NCI-H526 treated with DMSO at 0.1 percent for 48 hours (cell line): ENCODE measurements around the gene KIF7.

ENCODE experiments used
- DNase-seq: peaks from one replicate; lab custom pipeline; 2025; lab: John Stamatoyannopoulos, UW

The KIF7 gene

GRCh38 chr15:89649013-89649625 is 6.1 kb downstream of the KIF7 start:
- no peak for DNase-seq

- DNase-seq: no peak
These were observed 6.9 kb downstream of the KIF7 start for GRCh38 chr15:89648106-89649012.

GRCh38 chr15:89647191-89647851 is 7.9 kb downstream of the KIF7 start:
- peak; percentile 22 for DNase-seq

- DNase-seq: no peak
These were observed 8.7 kb downstream of the KIF7 start for GRCh38 chr15:89646416-89647141.

GRCh38 chr15:89645680-89646079 is 9.6 kb downstream of the KIF7 start:
- no peak for DNase-seq

GRCh38 chr15:89642106-89642505 is 13.2 kb downstream of the KIF7 start:
- DNase-seq: no peak

GRCh38 chr15:89641053-89641452 is 14.2 kb downstream of the KIF7 start:
- no peak for DNase-seq

GRCh38 chr15:89640245-89640644 is 15.0 kb downstream of the KIF7 start:
- no peak for DNase-seq

GRCh38 chr15:89633585-89633984 is 21.7 kb downstream of the KIF7 start:
- no peak for DNase-seq

- DNase-seq: no peak
These were observed 22.5 kb downstream of the KIF7 start for GRCh38 chr15:89632563-89633430.

- DNase-seq: no peak
These were observed 23.4 kb downstream of the KIF7 start for GRCh38 chr15:89631902-89632264.

GRCh38 chr15:89630974-89631901 is 24.0 kb downstream of the KIF7 start:
- no peak for DNase-seq

- DNase-seq: no peak
These were observed 25.0 kb downstream of the KIF7 start for GRCh38 chr15:89630260-89630659.

GRCh38 chr15:89629829-89630228 is 25.4 kb downstream of the KIF7 start:
- no peak for DNase-seq

- no peak for DNase-seq
These were observed 26.2 kb downstream of the KIF7 start for GRCh38 chr15:89628806-89629715.

GRCh38 chr15:89628301-89628700 is 27.0 kb downstream of the KIF7 start:
- no peak for DNase-seq

GRCh38 chr15:89627256-89627970 is 27.9 kb downstream of the KIF7 start:
- DNase-seq: no peak

- no peak for DNase-seq
These were observed 29.6 kb downstream of the KIF7 start for GRCh38 chr15:89625716-89626115.
